Measurements from ENCODE around the gene CMTM5. TPM values are rescaled to one million over a fixed set of nuclear protein-coding genes. Genes with fewer than 3 reads are reported as not detected.

Gene CMTM5
- total RNA-seq, 3 donors from 2014 or later = 0.58 to 3.5 (median 0.58) TPM

DNA sequence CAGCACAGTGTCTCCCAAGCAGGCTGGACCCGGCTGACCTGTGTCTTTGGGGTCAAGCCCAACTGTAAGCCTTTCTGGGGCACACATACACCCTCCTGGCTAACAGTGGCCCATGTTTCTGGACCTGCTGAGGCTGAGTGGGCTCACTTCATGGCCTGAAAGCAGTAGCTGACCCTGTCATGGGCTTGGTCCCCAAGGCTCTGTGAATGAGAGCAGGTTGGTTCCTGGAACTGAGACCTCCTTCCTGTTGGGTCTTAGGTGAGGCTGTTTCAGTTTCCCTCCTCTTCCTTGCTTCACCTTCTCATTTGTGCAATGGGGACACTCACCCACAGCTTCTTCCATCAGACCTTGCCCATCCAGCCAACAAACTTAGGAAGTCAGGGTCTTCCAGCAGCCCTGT is 5.0 kb upstream of the CMTM5 start:
- TF ChIP-seq, protein P1, sequence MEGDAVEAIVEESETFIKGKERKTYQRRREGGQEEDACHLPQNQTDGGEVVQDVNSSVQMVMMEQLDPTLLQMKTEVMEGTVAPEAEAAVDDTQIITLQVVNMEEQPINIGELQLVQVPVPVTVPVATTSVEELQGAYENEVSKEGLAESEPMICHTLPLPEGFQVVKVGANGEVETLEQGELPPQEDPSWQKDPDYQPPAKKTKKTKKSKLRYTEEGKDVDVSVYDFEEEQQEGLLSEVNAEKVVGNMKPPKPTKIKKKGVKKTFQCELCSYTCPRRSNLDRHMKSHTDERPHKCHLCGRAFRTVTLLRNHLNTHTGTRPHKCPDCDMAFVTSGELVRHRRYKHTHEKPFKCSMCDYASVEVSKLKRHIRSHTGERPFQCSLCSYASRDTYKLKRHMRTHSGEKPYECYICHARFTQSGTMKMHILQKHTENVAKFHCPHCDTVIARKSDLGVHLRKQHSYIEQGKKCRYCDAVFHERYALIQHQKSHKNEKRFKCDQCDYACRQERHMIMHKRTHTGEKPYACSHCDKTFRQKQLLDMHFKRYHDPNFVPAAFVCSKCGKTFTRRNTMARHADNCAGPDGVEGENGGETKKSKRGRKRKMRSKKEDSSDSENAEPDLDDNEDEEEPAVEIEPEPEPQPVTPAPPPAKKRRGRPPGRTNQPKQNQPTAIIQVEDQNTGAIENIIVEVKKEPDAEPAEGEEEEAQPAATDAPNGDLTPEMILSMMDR (IDR thresholded peaks at IDR 0.05) = no peak

DNA sequence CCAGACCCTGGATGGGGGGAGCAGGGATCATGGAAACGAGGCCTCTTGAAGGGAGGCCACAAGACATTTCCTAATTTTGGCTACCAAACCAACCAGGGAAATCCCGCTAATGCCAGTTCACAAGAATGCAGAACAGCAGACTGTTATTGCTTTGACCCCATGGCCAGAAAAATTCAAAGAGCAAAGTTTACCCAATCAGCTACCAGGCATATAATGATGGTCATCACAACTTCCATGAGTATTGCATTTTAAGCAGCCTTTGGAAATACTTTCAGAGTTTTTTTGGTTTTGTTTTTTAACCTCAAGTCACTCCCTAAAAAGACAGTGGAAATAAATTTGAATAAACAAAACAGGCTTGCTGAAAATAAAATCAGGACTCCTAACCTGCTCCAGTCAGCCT is 4.3 kb upstream of the CMTM5 start, which contains the start of gene IL25:
IL25 (plus strand) TSS at position 301 of the 400 bp plus-strand sequence.
- H3K4me3 ChIP-seq = no peak within 1 kb of the TSS
- intact Hi-C loops (cut with DNase I, micrococcal nuclease) = no loop called here
- DNase-seq (no peak), ATAC-seq (no peak)
- no peaks in the 10 kb centered on the region for H3K36me3 ChIP-seq (ENCODE audit: low read depth)
- H3K4me1 ChIP-seq (ENCODE audit: low read depth) = no peaks in the 10 kb centered on the region
- TF ChIP-seq, protein P1 (IDR thresholded peaks at IDR 0.05) = no peak
- no peaks in the 10 kb centered on the region for H3K9me3 ChIP-seq

More for the DNA sequence above, 5.0 kb upstream of the CMTM5 start:
- Histone ChIP-seq H3K36me3 (ENCODE audit: low read depth) (no peaks in the 10 kb centered on the region), H3K4me3 (no peak overlapping the region), H3K9me3 (no peaks in the 10 kb centered on the region), H3K4me1 (ENCODE audit: low read depth) (no peaks in the 10 kb centered on the region)
- ATAC-seq (no peak), DNase-seq (no peak)
- intact Hi-C loops (cut with DNase I, micrococcal nuclease) = no loop called here

DNA sequence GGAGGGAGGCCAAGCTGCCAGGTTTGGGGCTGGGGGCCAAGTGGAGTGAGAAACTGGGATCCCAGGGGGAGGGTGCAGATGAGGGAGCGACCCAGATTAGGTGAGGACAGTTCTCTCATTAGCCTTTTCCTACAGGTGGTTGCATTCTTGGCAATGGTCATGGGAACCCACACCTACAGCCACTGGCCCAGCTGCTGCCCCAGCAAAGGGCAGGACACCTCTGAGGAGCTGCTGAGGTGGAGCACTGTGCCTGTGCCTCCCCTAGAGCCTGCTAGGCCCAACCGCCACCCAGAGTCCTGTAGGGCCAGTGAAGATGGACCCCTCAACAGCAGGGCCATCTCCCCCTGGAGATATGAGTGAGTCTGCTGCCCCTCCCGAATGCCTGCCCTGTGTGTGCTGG is 3.8 kb upstream of the CMTM5 start:
- no peak overlapping the region for H3K4me3 ChIP-seq
- no peak for ATAC-seq
- intact Hi-C loops (cut with DNase I, micrococcal nuclease) = no loop called here

DNA sequence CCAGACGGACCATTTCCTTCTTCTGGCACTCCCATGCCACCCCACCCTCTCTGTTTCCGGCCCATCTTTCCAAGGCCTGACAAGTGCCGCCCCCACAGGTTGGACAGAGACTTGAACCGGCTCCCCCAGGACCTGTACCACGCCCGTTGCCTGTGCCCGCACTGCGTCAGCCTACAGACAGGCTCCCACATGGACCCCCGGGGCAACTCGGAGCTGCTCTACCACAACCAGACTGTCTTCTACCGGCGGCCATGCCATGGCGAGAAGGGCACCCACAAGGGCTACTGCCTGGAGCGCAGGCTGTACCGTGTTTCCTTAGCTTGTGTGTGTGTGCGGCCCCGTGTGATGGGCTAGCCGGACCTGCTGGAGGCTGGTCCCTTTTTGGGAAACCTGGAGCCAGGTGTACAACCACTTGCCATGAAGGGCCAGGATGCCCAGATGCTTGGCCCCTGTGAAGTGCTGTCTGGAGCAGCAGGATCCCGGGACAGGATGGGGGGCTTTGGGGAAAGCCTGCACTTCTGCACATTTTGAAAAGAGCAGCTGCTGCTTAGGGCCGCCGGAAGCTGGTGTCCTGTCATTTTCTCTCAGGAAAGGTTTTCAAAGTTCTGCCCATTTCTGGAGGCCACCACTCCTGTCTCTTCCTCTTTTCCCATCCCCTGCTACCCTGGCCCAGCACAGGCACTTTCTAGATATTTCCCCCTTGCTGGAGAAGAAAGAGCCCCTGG is 1.2 kb upstream of the CMTM5 start:
- Histone ChIP-seq H3K4me3 (no peak overlapping the region), H3K9me3 (no peaks in the 10 kb centered on the region), H3K36me3 (ENCODE audit: low read depth) (no peaks in the 10 kb centered on the region), H3K4me1 (ENCODE audit: low read depth) (no peaks in the 10 kb centered on the region)
- DNase-seq = no peak
- no peak for ATAC-seq
- intact Hi-C loops (cut with DNase I, micrococcal nuclease) = loop anchor here in 1 of 2 donors (5.0 kb wide), 1 partner anchor 48 kb away; no protein-coding TSS in a partner anchor
- TF ChIP-seq, protein P1 (IDR thresholded peaks at IDR 0.05) = no peak

More for the DNA sequence above, 3.8 kb upstream of the CMTM5 start:
- no peaks in the 10 kb centered on the region for H3K4me1 ChIP-seq (ENCODE audit: low read depth)
- DNase-seq = no peak
- no peaks in the 10 kb centered on the region for H3K36me3 ChIP-seq (ENCODE audit: low read depth)
- no peaks in the 10 kb centered on the region for H3K9me3 ChIP-seq
- TF ChIP-seq, protein P1 (IDR thresholded peaks at IDR 0.05) = no peak

DNA sequence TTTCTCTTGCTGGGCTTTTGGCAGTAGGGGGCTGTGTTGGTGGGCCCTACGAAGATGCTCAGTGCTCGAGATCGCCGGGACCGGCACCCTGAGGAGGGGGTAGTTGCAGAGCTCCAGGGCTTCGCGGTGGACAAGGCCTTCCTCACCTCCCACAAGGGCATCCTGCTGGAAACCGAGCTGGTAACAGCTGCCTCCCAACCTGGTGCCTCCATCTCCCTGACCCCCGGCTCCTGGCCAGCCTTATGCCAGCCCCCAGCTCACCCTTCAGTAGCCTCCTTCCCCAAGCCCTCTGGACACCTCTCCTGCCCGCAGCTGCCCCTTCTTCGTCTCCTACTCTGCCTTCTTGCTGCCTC is 328 bp downstream of the CMTM5 start:
- no peak for ATAC-seq
- H3K9me3 ChIP-seq = no peaks in the 10 kb centered on the region
- H3K4me3 ChIP-seq = no peak overlapping the region
- TF ChIP-seq, protein P1 (IDR thresholded peaks at IDR 0.05) = no peak
- intact Hi-C loops (cut with DNase I, micrococcal nuclease) = loop anchor here in 1 of 2 donors (5.0 kb wide), 1 partner anchor 50 kb away; no protein-coding TSS in a partner anchor
- no peaks in the 10 kb centered on the region for H3K36me3 ChIP-seq (ENCODE audit: low read depth)
- H3K4me1 ChIP-seq (ENCODE audit: low read depth) = no peaks in the 10 kb centered on the region
- no peak for DNase-seq

Data from mucosa of descending colon (tissue), 3 donors.